Superior temporal gyrus (tissue), 1 donor: Measurements from ENCODE around the gene FITM1.

Experiments used
- DNase-seq: peaks from one replicate; pipeline ENCODE4 v3.0.0-alpha.2; 2016; ENCODE audit errors: extremely low spot score

The FITM1 gene, protein sequence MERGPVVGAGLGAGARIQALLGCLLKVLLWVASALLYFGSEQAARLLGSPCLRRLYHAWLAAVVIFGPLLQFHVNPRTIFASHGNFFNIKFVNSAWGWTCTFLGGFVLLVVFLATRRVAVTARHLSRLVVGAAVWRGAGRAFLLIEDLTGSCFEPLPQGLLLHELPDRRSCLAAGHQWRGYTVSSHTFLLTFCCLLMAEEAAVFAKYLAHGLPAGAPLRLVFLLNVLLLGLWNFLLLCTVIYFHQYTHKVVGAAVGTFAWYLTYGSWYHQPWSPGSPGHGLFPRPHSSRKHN

DNA sequence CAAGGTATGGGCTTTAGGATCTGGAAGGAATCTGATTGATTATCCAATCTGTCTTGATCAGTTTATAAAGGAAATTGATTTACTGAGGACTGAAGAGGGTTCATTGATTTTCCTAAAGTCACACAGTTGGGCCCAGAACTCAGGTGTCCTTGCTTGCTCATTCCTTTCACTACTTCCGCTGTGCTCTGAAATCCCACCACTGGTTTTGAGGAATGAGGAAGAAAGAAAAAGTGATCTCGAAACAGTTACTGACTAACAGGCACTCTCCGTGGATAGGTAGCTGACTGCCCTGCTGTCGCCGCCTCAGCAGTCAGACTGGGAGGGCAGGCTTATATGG, at the start of gene FITM1:
Gene FITM1 (plus strand): TSS at position 280 of the 337 bp plus-strand sequence. CDS start 905 bp downstream, outside the sequence.
- no peak for DNase-seq

DNA sequence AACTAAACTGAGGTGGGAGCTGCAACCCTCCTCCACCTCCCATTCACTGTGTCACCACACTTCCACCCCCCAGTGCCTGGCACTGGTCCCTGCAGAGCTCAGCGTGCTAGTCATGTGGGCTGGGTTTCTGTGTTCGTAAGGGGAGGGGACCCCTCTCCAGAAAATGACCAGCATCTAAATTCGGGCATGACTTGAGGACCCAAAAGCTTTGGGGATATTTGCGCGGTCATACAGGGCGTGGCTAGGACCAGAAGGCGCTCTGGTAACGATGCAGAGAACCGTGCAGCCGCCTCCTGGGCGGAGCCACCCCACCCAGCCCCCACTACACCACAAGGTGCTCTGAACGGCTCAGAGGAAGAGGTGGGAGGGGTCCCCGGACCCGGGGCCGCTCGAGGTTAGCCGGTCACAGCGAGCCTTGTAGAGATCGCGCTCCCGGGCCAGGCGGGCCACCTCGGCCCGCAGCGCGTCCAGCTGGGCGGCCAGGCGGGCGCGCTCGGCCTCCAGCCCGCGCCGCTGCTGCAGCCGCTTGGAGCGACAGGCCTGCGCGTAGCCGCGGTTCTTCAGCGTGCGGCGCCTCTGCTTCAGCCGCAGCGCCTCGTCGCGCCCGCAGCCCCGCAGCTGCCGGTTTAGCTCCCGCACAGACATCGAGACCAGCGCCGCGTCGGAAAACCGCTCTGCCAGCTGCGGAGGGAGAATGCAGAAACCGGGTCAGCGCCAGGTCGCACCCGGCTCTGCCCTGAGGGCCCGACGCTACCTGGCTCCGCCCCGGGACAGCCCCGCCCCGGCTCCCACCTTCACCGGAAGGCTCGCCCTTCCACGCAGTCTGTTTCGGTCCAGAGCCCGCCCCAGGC, 49.3 kb upstream of the FITM1 start:
- peak; percentile 64 for DNase-seq

DNA sequence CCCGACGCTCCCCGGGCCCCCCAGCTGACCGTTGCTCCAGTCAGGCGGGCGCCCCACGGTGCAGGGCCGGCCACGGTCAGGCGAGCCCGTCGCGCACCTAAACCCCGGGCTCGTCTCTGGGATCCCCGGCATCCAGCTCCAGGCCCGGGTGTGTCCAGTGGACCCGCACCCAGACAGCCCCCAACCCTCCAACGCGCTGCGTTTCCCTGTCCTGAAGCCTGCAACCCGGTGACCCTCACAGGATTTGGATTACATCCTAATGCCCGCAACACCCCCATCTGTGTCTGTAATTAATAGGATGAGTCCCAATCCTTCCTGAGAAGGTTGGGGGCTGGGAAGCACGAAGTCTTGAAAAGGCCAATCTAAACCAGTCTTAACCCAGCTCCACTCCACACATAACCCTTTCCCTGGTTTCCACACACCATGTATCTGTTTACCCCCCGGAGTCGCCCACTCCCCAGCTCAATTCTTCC, 48.7 kb upstream of the FITM1 start:
- DNase-seq = no peak

DNA sequence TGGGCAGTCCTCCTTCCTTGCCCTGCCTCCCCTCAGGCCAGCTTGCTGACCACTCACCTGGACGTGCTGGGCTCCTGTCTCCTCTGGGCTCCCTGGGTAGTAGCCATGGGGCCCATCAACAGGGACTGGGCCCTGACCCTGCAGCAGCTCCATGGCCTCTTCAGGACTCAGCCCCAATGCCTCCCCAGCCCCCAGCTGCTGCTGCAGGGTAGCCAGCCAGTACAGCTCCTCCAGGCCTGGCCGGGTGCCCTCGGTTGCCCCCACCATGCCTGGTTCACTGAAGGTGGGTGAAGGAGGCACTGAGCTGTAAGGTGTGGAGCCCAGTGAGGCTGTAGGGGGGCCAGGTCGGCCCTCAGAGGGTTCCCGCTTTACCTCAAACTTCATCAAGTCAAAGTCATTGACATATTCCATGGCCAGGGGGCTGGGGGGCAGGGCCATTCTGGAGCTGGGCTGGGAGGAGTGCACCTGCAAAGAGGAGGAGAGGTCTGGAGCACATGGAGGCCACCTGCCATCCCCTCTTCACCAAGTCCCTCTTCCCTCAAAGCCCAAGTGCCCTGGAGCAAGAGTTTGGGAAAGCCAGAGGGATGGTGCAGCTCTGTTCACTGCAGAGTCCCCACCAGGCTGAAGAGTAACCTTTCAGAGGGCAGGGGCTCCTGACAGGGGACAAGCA, 47.9 kb upstream of the FITM1 start:
- no peak for DNase-seq

DNA sequence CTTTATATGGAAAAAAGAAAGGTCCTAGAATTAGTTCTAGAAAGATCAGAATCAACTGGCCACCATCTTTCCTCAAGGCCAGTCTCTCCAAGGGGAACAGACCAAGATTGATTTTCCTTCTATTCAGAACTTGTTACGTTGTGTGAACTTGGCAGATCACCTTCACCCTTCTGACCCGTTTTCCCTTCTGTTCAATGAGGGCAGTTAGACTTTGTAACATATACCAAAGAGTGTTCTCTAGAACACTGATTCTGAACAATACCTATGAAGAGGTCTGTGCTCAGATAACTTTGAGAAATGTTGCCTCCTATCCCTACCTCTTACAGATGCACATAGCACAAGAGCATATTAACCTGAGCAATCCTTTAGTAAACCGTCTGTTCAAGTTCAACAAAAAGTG, 47.0 kb upstream of the FITM1 start:
- no peak for DNase-seq

DNA sequence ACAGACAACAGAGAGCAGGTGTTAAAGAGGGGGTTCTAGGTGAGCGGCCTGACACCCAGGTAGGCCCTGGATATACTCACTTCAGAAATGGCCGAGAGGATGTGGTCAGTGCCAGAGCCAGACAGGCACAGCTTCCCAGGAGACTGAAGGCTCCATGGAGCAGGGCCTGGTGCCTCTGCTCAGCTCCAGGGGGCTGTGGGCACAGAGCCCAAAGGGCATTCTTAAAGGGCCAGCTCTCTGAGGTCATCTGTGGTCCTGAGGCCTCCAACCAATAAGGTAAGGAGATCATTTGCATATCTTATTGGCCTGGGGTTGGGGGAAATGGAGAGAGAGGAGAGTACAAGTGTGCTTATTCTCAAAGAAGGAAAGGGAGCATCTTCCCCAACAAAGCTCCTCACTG, 46.0 kb upstream of the FITM1 start:
- no peak for DNase-seq

DNA sequence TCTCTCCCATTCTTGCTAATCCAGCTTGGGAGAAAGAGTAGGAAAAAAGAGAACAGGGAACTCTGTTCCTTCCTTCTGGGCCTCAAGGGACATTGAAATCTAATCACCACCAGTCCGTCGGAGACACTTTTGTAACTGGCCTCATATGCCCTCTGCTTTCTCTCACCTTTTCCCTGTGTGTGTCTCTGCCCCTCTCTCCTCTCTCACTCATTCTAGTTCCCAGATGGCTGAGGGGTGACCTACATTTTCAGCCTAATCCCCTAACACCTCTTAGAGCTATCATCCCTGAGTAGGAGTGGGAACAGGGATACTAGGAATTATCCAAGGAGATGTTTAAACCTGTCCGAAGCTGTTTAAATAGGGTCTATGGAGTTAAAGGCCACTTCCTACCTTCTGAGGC, 45.2 kb upstream of the FITM1 start:
- DNase-seq = no peak

DNA sequence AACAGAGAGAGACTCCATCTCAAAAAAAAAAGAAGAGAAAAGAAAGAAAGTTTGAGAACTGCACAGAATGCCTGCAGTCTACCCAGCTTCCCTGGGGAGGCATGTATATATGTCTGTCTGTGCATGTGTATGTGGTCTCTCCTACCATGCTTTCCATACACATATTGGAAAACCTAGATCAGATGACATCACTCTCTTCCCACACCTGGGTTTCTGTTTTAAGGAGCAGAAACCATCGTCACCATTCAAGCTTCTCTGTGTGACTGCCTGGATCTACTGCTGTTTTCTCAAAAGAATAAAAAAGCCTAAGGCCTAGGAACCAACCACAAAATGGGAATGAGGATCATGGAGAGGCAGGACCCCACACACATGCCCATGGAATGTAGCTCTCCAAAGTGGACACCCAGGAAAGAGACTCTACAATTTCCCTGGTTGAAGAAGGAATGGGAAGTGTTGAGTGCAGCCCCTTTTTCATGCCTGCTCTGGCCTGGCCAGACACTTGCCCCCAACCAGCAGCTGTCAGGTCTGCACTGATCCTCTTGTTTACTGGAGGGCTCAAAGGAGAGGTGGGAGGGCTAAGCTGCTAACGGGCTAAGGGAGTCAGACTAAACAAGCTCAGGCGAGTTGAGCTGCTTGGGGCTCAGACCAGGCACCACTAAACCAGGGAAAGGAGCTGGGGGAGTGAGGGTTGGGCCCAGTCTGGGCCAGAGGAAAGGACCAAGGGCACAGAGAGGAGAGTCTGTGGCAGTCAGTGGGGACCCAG, 44.1 kb upstream of the FITM1 start:
- DNase-seq = no peak

DNA sequence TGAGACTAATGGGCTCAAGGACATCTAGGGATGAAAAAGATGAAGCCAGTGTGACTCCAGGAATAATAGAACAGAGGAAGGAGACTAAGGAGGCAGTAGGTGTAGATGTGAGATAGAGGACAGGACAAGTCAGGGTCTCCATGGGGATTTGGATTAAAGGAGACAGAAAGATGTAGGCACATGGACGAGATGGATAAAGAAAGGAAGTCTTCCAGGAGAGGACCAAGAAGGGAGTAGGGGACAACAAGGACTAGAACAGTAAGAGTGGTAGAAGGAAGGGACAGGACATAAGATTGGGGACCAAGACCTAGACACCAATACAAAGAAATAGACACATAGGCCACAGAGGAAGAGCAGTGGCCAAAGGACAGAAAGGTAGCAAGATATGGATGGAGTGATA, 43.5 kb upstream of the FITM1 start:
- no peak for DNase-seq

DNA sequence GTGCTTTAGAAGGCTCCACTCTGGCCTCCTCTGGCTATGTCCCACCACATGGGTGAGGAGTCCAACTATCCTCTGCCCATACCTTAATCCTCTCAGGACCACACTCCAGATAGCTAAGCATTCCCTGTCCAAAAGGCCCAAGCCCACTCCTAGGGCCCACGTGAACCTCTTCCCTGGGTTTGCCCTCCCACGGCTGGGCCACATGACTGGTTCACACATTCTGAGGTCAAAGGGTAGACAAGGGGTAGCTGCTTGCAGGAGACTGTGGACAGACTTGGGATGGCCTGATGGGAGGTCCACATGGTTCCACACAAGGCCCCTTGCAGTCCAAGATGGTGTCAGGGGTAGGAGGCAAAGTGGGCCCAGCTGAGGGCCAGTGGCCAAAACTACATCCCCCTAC, 42.4 kb upstream of the FITM1 start:
- no peak for DNase-seq

DNA sequence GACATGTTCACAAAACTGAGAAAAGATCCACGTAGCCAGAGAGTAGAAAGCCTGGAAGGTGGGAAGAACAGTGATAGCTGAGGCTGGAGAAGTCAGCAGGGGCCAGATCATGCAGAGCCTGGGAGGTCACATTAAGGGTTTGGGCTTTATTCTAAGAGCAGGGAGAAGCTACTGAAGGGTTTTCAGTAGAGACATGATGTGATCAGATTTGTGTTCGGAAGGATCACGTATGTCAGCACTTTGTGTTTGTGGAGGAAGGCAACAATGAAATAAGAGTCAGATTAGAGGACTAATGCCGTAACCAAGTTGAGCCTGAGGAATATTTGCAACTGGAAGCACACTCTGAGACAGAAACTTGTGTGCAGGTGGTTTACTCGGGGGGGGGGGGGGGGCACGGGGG, 40.6 kb upstream of the FITM1 start:
- DNase-seq = no peak

DNA sequence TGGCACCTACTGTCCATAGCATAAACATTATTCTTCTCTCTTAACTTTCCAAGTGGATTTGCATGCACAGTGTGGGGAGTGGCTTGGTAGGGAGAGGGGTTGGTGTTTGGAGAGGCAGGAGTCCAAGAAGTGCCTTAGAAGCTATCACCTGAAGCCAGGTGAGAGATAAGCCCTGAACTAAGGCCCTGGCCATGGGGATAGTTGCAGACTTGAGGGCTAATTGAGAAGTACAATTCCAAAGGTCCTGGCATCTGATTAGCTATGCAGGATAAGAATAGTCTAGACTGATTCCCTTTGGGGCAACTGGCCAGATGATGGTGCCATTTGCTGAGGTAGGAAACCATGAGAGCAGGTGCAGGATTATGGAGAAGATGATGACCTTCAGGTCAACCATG, 38.4 kb upstream of the FITM1 start:
- DNase-seq = no peak

DNA sequence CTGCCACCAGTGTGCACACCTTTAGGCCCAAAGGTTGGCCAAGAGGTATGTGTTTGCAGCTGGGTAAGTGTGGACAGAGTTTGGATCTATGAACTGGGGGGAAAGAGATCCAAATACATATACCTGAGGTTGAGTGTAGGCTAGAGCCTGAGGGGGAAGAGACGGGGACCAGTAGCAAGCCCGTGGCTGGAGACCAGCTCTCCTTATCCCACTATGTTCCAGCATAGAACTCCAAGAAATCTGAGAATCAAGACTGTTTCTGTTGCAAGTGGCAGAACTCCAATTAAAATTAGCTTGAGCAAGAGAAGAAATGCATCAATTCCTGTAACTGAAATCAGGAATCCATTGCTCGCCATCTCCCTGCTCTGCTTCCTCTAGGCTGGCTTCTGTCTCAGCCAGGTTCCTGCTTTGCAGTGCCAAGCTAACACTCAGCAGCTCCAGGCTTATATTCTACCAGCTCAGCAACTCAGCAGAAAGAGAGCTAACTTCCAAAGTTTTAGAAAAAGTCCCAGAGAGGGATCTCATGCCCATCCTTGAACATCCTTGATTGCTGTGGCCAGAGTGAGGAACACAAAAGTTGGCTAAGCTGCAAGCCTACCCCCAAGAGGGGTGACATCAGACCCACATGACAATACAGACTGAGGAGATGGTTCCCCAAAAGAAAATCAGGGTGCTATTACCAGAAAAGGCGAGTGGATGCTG, 37.8 kb upstream of the FITM1 start:
- DNase-seq = no peak

DNA sequence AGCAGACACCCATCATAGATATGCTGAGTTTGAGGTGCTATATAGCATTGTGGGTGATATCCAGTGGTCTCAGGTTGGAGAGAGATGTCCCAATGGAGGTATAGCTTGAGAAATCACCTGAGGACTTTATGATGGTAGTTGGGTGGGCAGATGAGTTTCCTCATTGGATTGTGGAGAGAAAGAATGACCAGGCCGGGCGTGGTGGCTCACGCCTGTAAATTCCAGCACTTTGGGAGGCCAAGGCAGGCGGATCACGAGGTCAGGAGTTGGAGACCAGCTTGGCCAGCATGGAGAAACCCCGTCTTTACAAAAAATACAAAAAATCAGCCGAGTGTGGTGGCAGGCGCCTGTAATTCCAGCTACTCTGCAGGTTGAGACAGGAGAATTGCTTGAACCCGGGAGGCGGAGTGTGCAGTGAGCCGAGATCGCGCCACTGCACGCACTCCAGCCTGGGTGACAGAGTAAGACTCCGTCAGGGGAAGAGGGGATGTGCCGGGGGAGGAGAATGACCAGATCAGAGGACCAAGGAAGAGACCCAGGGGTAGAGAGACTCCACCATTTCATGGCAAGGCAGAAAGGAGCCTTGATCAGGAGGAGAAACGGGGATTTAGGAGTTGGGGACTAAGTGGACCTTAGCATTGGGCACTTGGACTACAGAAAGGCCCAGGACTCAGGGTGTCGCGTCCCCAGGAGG, 37.1 kb upstream of the FITM1 start:
- DNase-seq = no peak

DNA sequence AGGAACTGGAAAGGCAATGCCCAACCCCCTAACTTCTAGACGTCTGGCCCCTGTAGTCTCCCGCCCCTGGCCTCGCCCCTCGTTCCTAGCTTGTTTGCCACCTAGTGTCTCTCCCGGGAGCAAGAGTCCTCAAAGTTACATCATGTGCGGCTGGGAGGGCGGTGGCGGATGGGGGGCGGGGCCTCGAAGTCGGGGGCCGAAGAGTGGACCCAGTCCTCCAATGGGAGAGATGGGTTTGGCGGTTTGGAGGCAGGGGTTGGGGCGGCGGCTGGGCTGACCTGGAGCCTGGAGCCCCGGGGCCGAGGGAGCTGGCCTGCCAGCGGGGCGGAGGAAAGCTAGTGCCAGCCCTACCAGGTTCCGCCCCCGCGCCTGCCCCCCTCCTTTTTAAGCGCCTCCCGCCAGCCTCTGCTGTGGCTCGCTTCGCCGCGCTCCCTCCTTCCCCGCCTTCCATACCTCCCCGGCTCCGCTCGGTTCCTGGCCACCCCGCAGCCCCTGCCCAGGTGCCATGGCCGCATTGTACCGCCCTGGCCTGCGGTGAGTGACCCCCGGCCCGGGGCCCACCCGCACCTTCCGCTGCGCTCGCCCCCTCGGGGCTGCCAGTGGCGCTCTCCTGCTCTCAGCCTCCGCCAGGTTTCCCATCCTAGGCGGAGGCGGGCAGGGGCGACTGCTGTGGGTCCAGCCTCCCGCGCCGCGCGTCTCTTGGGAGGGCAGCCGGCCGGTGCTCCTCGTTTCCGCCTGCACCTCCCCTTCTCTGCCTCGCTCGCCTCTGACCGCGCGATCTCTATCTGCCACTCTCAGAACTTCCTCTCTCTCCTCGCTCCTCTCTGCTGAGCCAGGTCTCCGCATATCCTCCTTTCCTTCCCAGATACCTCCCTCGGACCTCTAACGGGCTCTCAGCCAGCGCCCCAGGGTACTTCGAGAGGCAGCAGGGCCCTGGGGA, 36.3 kb upstream of the FITM1 start, which contains the start of gene PCK2:
Gene PCK2 (plus strand): TSS at position 411 of the 940 bp plus-strand sequence. CDS start 95 bp downstream, at position 506.
- no peak for DNase-seq

DNA sequence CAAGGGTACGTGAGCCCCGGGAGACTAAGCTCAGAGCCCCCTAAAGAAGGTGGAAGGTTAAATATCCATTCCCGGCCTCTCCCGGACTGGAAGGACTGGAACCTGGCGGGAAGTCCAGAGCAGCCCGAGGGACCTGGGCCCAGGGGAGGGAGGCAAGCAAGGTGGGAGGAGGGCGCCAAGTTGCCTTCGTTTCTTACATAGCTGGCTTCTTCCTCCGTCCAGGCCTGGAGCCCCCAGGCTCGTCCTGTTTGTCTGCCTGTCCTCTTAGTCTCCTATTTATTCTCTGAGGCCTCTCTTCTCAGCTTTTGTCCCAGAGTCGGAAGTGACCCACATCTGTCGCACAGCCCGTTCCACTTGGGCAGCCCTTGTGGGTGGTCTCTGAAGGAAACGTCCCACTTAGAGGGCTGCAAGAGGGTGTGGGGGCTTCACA, 35.6 kb upstream of the FITM1 start:
- DNase-seq = no peak

DNA sequence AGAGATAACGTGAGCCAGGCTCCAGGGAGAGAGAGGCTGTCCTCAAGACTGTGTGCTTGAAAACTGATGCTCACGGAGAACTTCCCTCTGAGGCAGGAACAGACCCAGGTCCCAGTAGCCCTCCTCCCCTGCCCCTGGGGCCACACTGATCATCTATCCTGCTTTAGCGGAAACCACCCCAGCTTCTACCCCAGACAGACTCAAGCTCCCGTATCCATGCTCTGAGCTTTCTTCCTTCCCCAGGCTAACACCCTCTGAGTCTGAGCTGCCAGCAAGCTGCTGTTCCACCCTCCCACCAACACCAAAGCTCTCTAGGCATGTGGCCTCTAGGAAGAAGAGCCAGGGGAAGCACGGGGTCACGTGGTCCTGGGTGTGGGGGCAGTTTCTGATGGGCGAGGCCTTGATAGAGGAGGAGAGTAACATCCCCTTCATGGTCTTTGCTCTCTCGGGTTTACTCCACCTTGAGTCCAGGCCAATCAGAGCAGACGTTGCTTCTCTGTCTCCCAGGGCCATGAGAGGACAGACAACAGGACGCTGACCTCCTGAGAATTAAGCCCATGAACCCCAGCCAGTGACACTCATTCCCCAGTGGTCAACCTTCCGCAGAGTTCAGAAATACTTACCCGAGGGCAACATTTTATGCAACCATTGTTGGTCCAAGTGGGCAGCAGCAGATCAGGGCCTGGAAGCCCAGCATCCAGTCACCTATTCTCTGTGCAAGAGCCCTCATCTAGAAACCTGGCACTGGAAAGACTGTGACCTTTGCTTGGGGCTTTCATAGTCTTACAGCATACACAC, 35.0 kb upstream of the FITM1 start:
- DNase-seq = no peak

DNA sequence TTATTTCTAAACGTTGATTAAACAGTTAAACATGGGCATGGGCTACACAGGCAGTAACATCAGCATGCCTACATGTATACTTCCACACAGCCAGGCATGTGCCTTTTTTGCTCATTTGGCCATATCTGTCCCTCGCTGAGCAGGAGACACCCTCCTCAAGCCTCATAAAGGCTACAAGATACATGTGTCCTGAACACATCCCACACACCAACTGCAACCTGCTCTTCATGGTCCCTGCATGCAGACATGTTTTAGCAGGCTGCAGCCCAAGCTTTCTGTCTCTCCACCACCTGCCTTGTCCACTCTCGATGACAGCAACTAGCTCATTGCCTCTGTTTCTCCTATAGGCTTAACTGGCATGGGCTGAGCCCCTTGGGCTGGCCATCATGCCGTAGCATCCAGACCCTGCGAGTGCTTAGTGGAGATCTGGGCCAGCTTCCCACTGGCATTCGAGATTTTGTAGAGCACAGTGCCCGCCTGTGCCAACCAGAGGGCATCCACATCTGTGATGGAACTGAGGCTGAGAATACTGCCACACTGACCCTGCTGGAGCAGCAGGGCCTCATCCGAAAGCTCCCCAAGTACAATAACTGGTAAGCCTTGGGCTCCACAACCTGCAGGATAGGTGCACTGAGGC, 33.8 kb upstream of the FITM1 start:
- DNase-seq = no peak
